H1 (cell line): Measurements from ENCODE around the gene TSNAXIP1.

Experiments
- BRCA1 ChIP-seq: IDR thresholded peaks from 2 replicates; pipeline ENCODE4 v1.6.1; 2012; ENCODE audit warnings: low read depth, low read length, improper control_type of control experiment
- CTCF ChIP-seq, 3 experiments: IDR thresholded peaks; 1 replicate in 2 of 3; 2 replicates in 1 of 3; pipeline versions ENCODE4 v1.5.1 to v1.6.1; 2011; ENCODE audit warnings: low read length in 3 of 3, mild to moderate bottlenecking in 3 of 3, inconsistent platforms in 2 of 3, low read depth in 1 of 3, moderate library complexity in 1 of 3; ENCODE audit not compliant: insufficient read depth in 1 of 3; ENCODE audit errors: control extremely low read depth in 1 of 3
- E2F6 ChIP-seq: IDR thresholded peaks from 2 replicates; pipeline ENCODE4 v1.6.1; 2012; ENCODE audit warnings: inconsistent platforms
- HDAC6 ChIP-seq: IDR thresholded peaks from one replicate; pipeline ENCODE4 v1.7.1; 2012; ENCODE audit warnings: low read depth, mild to moderate bottlenecking, inconsistent platforms, low read length, moderate library complexity
- JUND ChIP-seq: IDR thresholded peaks from 2 replicates; pipeline ENCODE4 v1.6.1; 2011; ENCODE audit warnings: mild to moderate bottlenecking, improper control_type of control experiment, low read length
- POLR2A ChIP-seq, 2 experiments: IDR thresholded peaks; 1 replicate in 1 of 2; 2 replicates in 1 of 2; pipeline ENCODE4 v1.6.1; 2011; ENCODE audit warnings: low read depth in 2 of 2, low read length in 2 of 2, mild to moderate bottlenecking in 2 of 2; ENCODE audit errors: control extremely low read depth in 1 of 2
- RXRA ChIP-seq: IDR thresholded peaks from 2 replicates; pipeline ENCODE4 v1.6.1; 2011; ENCODE audit warnings: low read depth, mild to moderate bottlenecking, low read length, moderate library complexity; ENCODE audit not compliant: insufficient read depth

- peak; percentile 60 to 93 for TF ChIP-seq POLR2A (IDR thresholded peaks at IDR 0.05; ENCODE audit: control extremely low read depth in 1 of 2, low read depth in 2 of 2, low read length in 2 of 2)
- TF ChIP-seq JUND, result peak; percentile 55; the same call in 1 of the 2 replicates
- no peak for TF ChIP-seq RXRA
- TF ChIP-seq HDAC6, result no peak
- no peak for TF ChIP-seq CTCF (IDR thresholded peaks at IDR 0.05; ENCODE audit: control extremely low read depth in 1 of 3, insufficient read depth in 1 of 3, low read depth in 1 of 3, low read length in 3 of 3)
- TF ChIP-seq E2F6, result no peak
- TF ChIP-seq BRCA1, result no peak
Measured at GRCh38 chr16:67806428-67807147, at the start of gene TSNAXIP1, which contains the start of gene RANBP10.
